22Rv1 (cell line): ENCODE measurements around the gene ATCAY.
"Not testable (repeated sequence)": the region's sequence is repeated elsewhere in the genome, so short reads cannot be mapped to it uniquely, and the experiment has no call there.

ENCODE experiments used
- H3K27ac ChIP-seq: fragments of 450-650 bp; 2 replicates; pipeline ENCODE4 v1.5.1; 2017
- CTCF ChIP-seq: fragments of 450-650 bp; IDR thresholded peaks from 2 replicates; pipeline ENCODE4 v1.5.1; 2017; ENCODE audit warnings: mild to moderate bottlenecking
- ZFX ChIP-seq: fragments of 450-650 bp; IDR thresholded peaks from 2 replicates; pipeline ENCODE4 v1.6.1; 2017; ENCODE audit warnings: antibody characterized with exemption, borderline replicate concordance

ATCAY gene

GRCh38 chr19:3932931-3933810 is 52.7 kb downstream of the ATCAY start, which contains the start of gene NMRK2:
TSS of gene NMRK2 (plus strand) at chr19:3933069. CDS start at chr19:3933672, 603 bp downstream.
- H3K27ac ChIP-seq = no peak within 1 kb of the TSS

GRCh38 chr19:3936506-3937442 is 56.3 kb downstream of the ATCAY start:
- TF ChIP-seq ZFX (no peak), CTCF (no peak)
- H3K27ac ChIP-seq = no peak overlapping the region

More at GRCh38 chr19:3932931-3933810, 52.7 kb downstream of the ATCAY start, which contains the start of gene NMRK2:
- TF ChIP-seq ZFX (no peak), CTCF (no peak)

GRCh38 chr19:3938300-3938950 is 57.9 kb downstream of the ATCAY start:
- not testable (repeated sequence) for H3K27ac ChIP-seq

GRCh38 chr19:3942790-3943409 is 62.4 kb downstream of the ATCAY start:
- TF ChIP-seq ZFX (no peak), CTCF (no peak)

GRCh38 chr19:3944018-3944721 is 63.7 kb downstream of the ATCAY start:
- TF ChIP-seq ZFX (no peak), CTCF (no peak)
- H3K27ac ChIP-seq = no peak overlapping the region

More at GRCh38 chr19:3942790-3943409, 62.4 kb downstream of the ATCAY start:
- no peak overlapping the region for H3K27ac ChIP-seq

- no peak for TF ChIP-seq CTCF
- TF ChIP-seq ZFX = no peak
Observed at GRCh38 chr19:3945838-3946237, 65.4 kb downstream of the ATCAY start.

GRCh38 chr19:3947316-3947933 is 66.9 kb downstream of the ATCAY start:
- not testable (repeated sequence) for H3K27ac ChIP-seq

More at GRCh38 chr19:3945838-3946237, 65.4 kb downstream of the ATCAY start:
- no peak overlapping the region for H3K27ac ChIP-seq
